GM19463 (cell line): Measurements from ENCODE around the gene N4BP2L2.

Experiments
- ATAC-seq: cut with Tn5 transposase; IDR thresholded peaks from one replicate; pipeline ENCODE4 v1.9.1; 2021; ENCODE audit warnings: mild to moderate bottlenecking, moderate library complexity; ENCODE audit not compliant: unreplicated experiment

The N4BP2L2 gene

GRCh38 chr13:32383836-32384618 lies 154.6 kb downstream of the N4BP2L2 start:
- ATAC-seq: no peak
